OCI-LY3 (cell line): ENCODE results near the gene GIT1.

ENCODE experiments used
- H2AFZ ChIP-seq: fragments of 200-600, 300-600 bp; shearing (Covaris generic); 2 replicates; pipeline ENCODE4 v1.6.0; 2014; ENCODE audit warnings: antibody characterized with exemption, low read depth, low read length
- H3K27ac ChIP-seq: fragments of 200-600, 300-600 bp; sonication (generic); 2 replicates; pipeline ENCODE4 v1.5.1; 2014; ENCODE audit warnings: mild to moderate bottlenecking, low read length, moderate library complexity, mixed read lengths
- H3K27me3 ChIP-seq: fragments of 200-600, 300-600 bp; sonication (generic); 2 replicates; pipeline ENCODE4 v1.6.1; 2014; ENCODE audit warnings: low read depth, low read length, mixed read lengths
- H3K36me3 ChIP-seq: fragments of 200-600, 300-600 bp; sonication (generic); replicated peaks from 2 replicates; pipeline ENCODE3; 2014; ENCODE audit warnings: low read depth, low read length, mixed read lengths
- H3K4me1 ChIP-seq: fragments of 300-600, 200-600 bp; sonication (generic); 2 replicates; pipeline ENCODE4 v1.6.1; 2014; ENCODE audit warnings: low read length, mixed read lengths
- H3K4me2 ChIP-seq: fragments of 200-600, 300-600 bp; sonication (generic); 2 replicates; pipeline ENCODE4 v1.6.1; 2014; ENCODE audit warnings: low read length, mixed read lengths
- H3K4me3 ChIP-seq: fragments of 300-600, 200-600 bp; sonication (generic); 2 replicates; pipeline ENCODE4 v1.5.1; 2014; ENCODE audit warnings: antibody characterized with exemption, mild to moderate bottlenecking, low read length, moderate library complexity
- H3K79me2 ChIP-seq: fragments of 300-600, 200-600 bp; shearing (Covaris generic); 2 replicates; pipeline ENCODE4 v1.6.1; 2014; ENCODE audit warnings: mild to moderate bottlenecking, low read length, mixed read lengths
- H3K9ac ChIP-seq: fragments of 300-600, 200-600 bp; shearing (Covaris generic); 2 replicates; pipeline ENCODE4 v1.6.0; 2014; ENCODE audit warnings: mild to moderate bottlenecking, low read length, moderate library complexity
- H3K9me3 ChIP-seq: fragments of 200-600, 300-600 bp; shearing (Covaris generic); 2 replicates; pipeline ENCODE4 v1.6.1; 2014; ENCODE audit warnings: low read length, mixed read lengths; ENCODE audit not compliant: insufficient read depth
- H4K20me1 ChIP-seq: fragments of 200-600, 300-600 bp; sonication (generic); 2 replicates; pipeline ENCODE4 v1.6.1; 2016; ENCODE audit warnings: low read length, mixed read lengths; ENCODE audit not compliant: insufficient read depth
- CTCF ChIP-seq: fragments of 200-600, 300-600 bp; sonication (generic); IDR thresholded peaks from 2 replicates; pipeline ENCODE4 v1.5.1; 2014; ENCODE audit warnings: antibody characterized with exemption, low read length, low read depth
- EZH2phosphoT487 ChIP-seq: fragments of 200-600 bp; shearing (Covaris generic); IDR thresholded peaks from 2 replicates; pipeline ENCODE4 v1.6.1; 2018; ENCODE audit warnings: antibody characterized with exemption, mixed run types, low read depth

Gene GIT1

GRCh38 chr17:29603109-29603674, 13.7 kb upstream of the GIT1 start:
- Histone ChIP-seq H2AFZ (no peak overlapping the region), H3K36me3 (no peaks in the 10 kb centered on the region), H3K27me3 (no peaks in the 10 kb centered on the region), H3K4me3 (no peak overlapping the region), H3K9me3 (no peaks in the 10 kb centered on the region), H3K4me1 (no peaks in the 10 kb centered on the region), H3K79me2 (peaks cover 25% of the 10 kb centered on the region), H4K20me1 (peaks cover 2% of the 10 kb centered on the region; the same call in 1 of the 2 replicates), H3K9ac (no peak overlapping the region), H3K4me2 (no peak overlapping the region), H3K27ac (no peak overlapping the region)
- TF ChIP-seq EZH2phosphoT487 = no peak
- no peak for TF ChIP-seq CTCF

- no peak overlapping the region for H3K9ac ChIP-seq
- H3K27me3 ChIP-seq = no peaks in the 10 kb centered on the region
- H3K4me3 ChIP-seq = no peak overlapping the region
- no peak overlapping the region for H3K27ac ChIP-seq
- no peak overlapping the region for H3K4me2 ChIP-seq
- H3K9me3 ChIP-seq = no peaks in the 10 kb centered on the region
- H3K79me2 ChIP-seq = peaks cover 61% of the 10 kb centered on the region
- TF ChIP-seq EZH2phosphoT487 = no peak
- no peak for TF ChIP-seq CTCF
- H3K4me1 ChIP-seq = peaks cover 8% of the 10 kb centered on the region
- no peaks in the 10 kb centered on the region for H3K36me3 ChIP-seq
- H4K20me1 ChIP-seq = no peaks in the 10 kb centered on the region; the same call in 1 of the 2 replicates
- H2AFZ ChIP-seq = no peak overlapping the region
Measured at GRCh38 chr17:29597361-29598172, 8.1 kb upstream of the GIT1 start.

GRCh38 chr17:29596811-29597210, 7.4 kb upstream of the GIT1 start:
- Histone ChIP-seq H3K27ac (no peak overlapping the region), H4K20me1 (no peaks in the 10 kb centered on the region; the same call in 1 of the 2 replicates), H3K4me3 (no peak overlapping the region), H3K79me2 (peaks cover 60% of the 10 kb centered on the region), H2AFZ (no peak overlapping the region), H3K9me3 (no peaks in the 10 kb centered on the region), H3K9ac (no peak overlapping the region), H3K4me1 (peaks cover 16% of the 10 kb centered on the region), H3K27me3 (no peaks in the 10 kb centered on the region), H3K36me3 (no peaks in the 10 kb centered on the region), H3K4me2 (no peak overlapping the region)
- no peak for TF ChIP-seq EZH2phosphoT487
- TF ChIP-seq CTCF = no peak

- TF ChIP-seq EZH2phosphoT487 (no peak), CTCF (no peak)
- no peaks in the 10 kb centered on the region for H3K27me3 ChIP-seq
- H3K27ac ChIP-seq = no peak overlapping the region
- H3K4me2 ChIP-seq = no peak overlapping the region
- H3K4me3 ChIP-seq = no peak overlapping the region
- no peaks in the 10 kb centered on the region; the same call in 1 of the 2 replicates for H4K20me1 ChIP-seq
- peaks cover 21% of the 10 kb centered on the region for H3K4me1 ChIP-seq
- no peak overlapping the region for H3K9ac ChIP-seq
- H3K79me2 ChIP-seq = peaks cover 54% of the 10 kb centered on the region
- H3K36me3 ChIP-seq = no peaks in the 10 kb centered on the region
- no peak overlapping the region for H2AFZ ChIP-seq
- no peaks in the 10 kb centered on the region for H3K9me3 ChIP-seq
Measured at GRCh38 chr17:29595943-29596774, 6.7 kb upstream of the GIT1 start.
